Liver (tissue), 2 donors: Measurements from ENCODE around the gene SLC2A4RG.

Experiments
- CTCF ChIP-seq: fragments of 150-350 bp; IDR thresholded peaks from 2 replicates; pipeline ENCODE4 v1.5.1; 2017; ENCODE audit warnings: improper control_type of control experiment, low read depth, low read length; ENCODE audit not compliant: missing input control
- FOXA1 ChIP-seq: IDR thresholded peaks from 2 replicates; pipeline ENCODE4 v1.6.1; 2016; ENCODE audit warnings: antibody characterized with exemption
- YY1 ChIP-seq: IDR thresholded peaks from 2 replicates; pipeline ENCODE4 v1.6.1; 2016; ENCODE audit warnings: antibody characterized with exemption, mild to moderate bottlenecking
- TF ChIP-seq, protein P1 (sequence below): IDR thresholded peaks from 2 replicates; pipeline ENCODE4 v1.6.1; 2016; ENCODE audit warnings: antibody characterized with exemption
- TF ChIP-seq, protein P2 (sequence below): IDR thresholded peaks from 2 replicates; pipeline ENCODE4 v1.6.1; 2016; ENCODE audit warnings: antibody characterized with exemption, mild to moderate bottlenecking
- donor health status: healthy.

DNA sequence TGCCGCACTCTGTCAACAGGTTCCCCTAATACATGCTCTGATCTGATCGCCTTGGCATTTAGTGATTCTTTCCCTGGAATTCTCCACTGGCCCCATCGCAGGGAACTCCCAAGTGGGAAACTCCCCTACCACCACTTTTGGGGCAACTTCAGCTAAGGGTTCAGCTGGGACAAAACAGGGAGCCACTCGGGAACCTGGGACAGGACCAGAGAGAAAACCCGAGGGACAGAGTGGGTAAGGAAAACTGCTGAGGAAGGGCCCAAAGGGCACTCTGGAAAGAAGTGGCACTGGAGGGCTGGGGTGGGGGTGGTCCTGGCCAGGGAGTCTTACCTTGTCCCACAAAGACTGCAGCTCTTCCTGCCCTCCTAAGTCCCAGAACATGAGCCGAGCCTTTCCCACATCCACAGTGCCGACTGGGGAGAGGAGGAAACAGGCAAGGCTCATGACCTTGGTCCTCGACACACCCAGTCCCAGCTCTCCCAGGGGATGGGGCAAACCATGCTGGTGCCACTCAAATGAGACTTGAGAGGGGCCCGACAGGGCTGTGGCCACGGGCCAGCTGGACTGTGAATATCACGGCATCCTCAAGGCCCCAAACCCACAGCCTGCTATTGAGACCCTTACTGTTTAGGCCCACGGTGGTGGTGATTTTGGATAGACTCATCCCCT, 33.4 kb upstream of the SLC2A4RG start:
- TF ChIP-seq, protein P1, sequence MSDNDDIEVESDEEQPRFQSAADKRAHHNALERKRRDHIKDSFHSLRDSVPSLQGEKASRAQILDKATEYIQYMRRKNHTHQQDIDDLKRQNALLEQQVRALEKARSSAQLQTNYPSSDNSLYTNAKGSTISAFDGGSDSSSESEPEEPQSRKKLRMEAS, result no peak
- TF ChIP-seq YY1 (no peak), CTCF (no peak), FOXA1 (no peak)
- TF ChIP-seq, protein P2, sequence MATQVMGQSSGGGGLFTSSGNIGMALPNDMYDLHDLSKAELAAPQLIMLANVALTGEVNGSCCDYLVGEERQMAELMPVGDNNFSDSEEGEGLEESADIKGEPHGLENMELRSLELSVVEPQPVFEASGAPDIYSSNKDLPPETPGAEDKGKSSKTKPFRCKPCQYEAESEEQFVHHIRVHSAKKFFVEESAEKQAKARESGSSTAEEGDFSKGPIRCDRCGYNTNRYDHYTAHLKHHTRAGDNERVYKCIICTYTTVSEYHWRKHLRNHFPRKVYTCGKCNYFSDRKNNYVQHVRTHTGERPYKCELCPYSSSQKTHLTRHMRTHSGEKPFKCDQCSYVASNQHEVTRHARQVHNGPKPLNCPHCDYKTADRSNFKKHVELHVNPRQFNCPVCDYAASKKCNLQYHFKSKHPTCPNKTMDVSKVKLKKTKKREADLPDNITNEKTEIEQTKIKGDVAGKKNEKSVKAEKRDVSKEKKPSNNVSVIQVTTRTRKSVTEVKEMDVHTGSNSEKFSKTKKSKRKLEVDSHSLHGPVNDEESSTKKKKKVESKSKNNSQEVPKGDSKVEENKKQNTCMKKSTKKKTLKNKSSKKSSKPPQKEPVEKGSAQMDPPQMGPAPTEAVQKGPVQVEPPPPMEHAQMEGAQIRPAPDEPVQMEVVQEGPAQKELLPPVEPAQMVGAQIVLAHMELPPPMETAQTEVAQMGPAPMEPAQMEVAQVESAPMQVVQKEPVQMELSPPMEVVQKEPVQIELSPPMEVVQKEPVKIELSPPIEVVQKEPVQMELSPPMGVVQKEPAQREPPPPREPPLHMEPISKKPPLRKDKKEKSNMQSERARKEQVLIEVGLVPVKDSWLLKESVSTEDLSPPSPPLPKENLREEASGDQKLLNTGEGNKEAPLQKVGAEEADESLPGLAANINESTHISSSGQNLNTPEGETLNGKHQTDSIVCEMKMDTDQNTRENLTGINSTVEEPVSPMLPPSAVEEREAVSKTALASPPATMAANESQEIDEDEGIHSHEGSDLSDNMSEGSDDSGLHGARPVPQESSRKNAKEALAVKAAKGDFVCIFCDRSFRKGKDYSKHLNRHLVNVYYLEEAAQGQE, result no peak
